Heart left ventricle (tissue), 16 donors: Measurements from ENCODE around the gene FMO5. TPM values are rescaled to one million over a fixed set of nuclear protein-coding genes. Genes with fewer than 3 reads are reported as not detected.
"Not testable (repeated sequence)": the region's sequence is repeated elsewhere in the genome, so short reads cannot be mapped to it uniquely, and the experiment has no call there.

ENCODE experiments used
- ATAC-seq, 4 donors: fragments of 200-7000 bp; cut with Tn5 transposase; one replicate each; pipeline ENCODE4 v1.9.1; 2020 to 2022; ENCODE audit warnings: moderate library complexity in 4 of 4, mild to moderate bottlenecking in 3 of 4, moderate number of reproducible peaks in 1 of 4
- DNase-seq, 5 donors: peaks; one replicate each; pipeline ENCODE4 v3.0.0-alpha.2; 2020
- H3K27ac ChIP-seq, 12 donors: fragments of 200-600 bp; sonication (generic) in 4 of 12; one replicate each; pipeline versions ENCODE4 v1.5.0 to v1.8.0; 2016 to 2022; ENCODE audit warnings: mild to moderate bottlenecking in 2 of 12
- H3K27me3 ChIP-seq, 9 donors: fragments of 200-600 bp; sonication (generic) in 2 of 9; one replicate each; pipeline versions ENCODE4 v1.5.1 to v1.8.0; 2016 to 2022; ENCODE audit warnings: mild to moderate bottlenecking in 3 of 9
- H3K36me3 ChIP-seq, 9 donors: fragments of 200-600 bp; sonication (generic) in 2 of 9; one replicate each; pipeline versions ENCODE4 v1.5.0 to v1.8.0; 2018 to 2022; ENCODE audit warnings: mild to moderate bottlenecking in 2 of 9
- H3K4me1 ChIP-seq, 12 donors: fragments of 200-600 bp; sonication (generic) in 4 of 12; one replicate each; pipeline versions ENCODE4 v1.5.0 to v1.8.0; 2016 to 2022; ENCODE audit warnings: mild to moderate bottlenecking in 3 of 12
- H3K4me3 ChIP-seq, 12 donors: fragments of 200-600 bp; sonication (generic) in 4 of 12; one replicate each; pipeline versions ENCODE4 v1.5.0 to v1.8.0; 2017 to 2022; ENCODE audit warnings: mild to moderate bottlenecking in 9 of 12, moderate library complexity in 4 of 12
- H3K9me3 ChIP-seq, 12 donors: fragments of 200-600 bp; sonication (generic) in 4 of 12; one replicate each; pipeline versions ENCODE4 v1.5.0 to v1.8.0; 2016 to 2022; ENCODE audit warnings: mild to moderate bottlenecking in 1 of 12
- POLR2A ChIP-seq, 2 donors: fragments of 450-650 bp; IDR thresholded peaks; one replicate each; pipeline ENCODE4 v1.6.1; 2017; ENCODE audit warnings: antibody characterized with exemption in 2 of 2, mild to moderate bottlenecking in 2 of 2, moderate library complexity in 2 of 2
- WGBS, 4 donors: extraction: QIAGEN DNeasy Blood & Tissue Kit in 2 of 4; methylation state at CpG; one replicate each; pipeline versions ENCODE4 v1.1.5 to v1.1.7; 2013 to 2018; 5-methylcytosine and 5-hydroxymethylcytosine counted together
- intact Hi-C, 10 donors: fragments of 100-400 bp; cut with DNase I; formaldehyde crosslinking; loops; one replicate each; pipeline versions ENCODE4 v1.11.1 to v1.14.2; 2022
- polyA plus RNA-seq, 2 donors: library from polyadenylated mRNA; stranded (reverse); fragments of 200-250 nt; gene quantifications; one replicate each; pipeline ENCODE4 v1.2.3, GENCODE V29; 2013
- total RNA-seq, 9 donors: library from RNA; depleted of rRNA in 2 of 9; stranded (reverse); fragments of >200 nt in 2 of 9; fragmentation: NEBNext Ultra II Directional in 3 of 9; extraction: Animal tissue kit (Norgen Biotek cat#: 25700) in 3 of 9; gene quantifications; one replicate each; pipeline versions ENCODE4 v1.1.0 to v1.2.4, GENCODE V29; 2016 to 2023
- TF ChIP-seq, protein P1 (sequence below), 12 donors: fragments of 200-600 bp; sonication (generic) in 4 of 12; IDR thresholded peaks; one replicate each; pipeline versions ENCODE4 v1.5.0 to v1.8.0; 2018 to 2022; ENCODE audit warnings: antibody characterized with exemption in 12 of 12, mild to moderate bottlenecking in 5 of 12
- donor health status: ischemic (EF 13 %, LVEDD 7.1; RV severe dilation, severe dysfunction).
- donor health status: healthy with polysubstance abuse.
- donor health status: DM: no; HTN: yes; CAD: no.
- donor health status: DM: no; HTN: no; CAD: no.
- donor health status: ischemic (EF 25% LVEDD 6.9; RV normal size, moderate dysfunction).
- donor health status: ischemic (EF 25% LVEDD 5.7; RV mildly dilated, moderate dysfunction).
- donor health status: healthy.
- donor health status: DM: yes; HTN: yes; CAD: no.
- donor health status: ischemic (EF 35%, LVEDD 5.7; RV mildly dilated, moderate dysfunction).
- donor health status: nonischemic (EF 11% LVEDD 7.7; RV severe dilation, severe dysfunction).
- donor health status: DM: yes; HTN: yes; CAD: no.
- donor health status: PGD.
- donor health status: ischemic (EF 29% LVEDD 5.4; RV normal size, mild dysfunction).
- donor health status: nonischemic (EF 23%, LVEDD 6.1; RV moderate dilation, normal function).

FMO5 gene
- total and polyA plus RNA-seq, 11 donors = 0.71 to 17.0 (median 1.2) TPM

DNA sequence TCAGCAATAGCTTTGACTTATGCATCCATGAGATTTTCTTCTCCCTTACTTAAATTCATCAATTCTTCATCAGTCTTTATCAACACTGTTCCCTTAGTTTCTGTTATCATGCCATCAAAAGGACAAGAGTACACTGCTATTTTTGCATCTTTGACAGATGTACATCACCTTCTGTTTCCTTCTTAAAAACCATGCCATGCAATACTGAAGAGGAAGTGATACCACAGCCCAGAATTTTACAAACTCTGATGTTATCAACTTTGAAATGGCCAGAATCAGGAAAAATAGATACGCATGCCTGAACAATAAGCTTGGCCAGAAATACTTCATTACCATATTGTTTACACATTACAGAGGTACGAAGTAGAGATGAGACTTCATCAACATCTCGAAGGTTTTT lies 21.1 kb downstream of the FMO5 start:
- no peak overlapping the region for H3K27ac ChIP-seq
- H3K4me1 ChIP-seq = no peaks in the 10 kb centered on the region
- H3K4me3 ChIP-seq = no peak overlapping the region
- no peaks in the 10 kb centered on the region for H3K9me3 ChIP-seq
- no peak for ATAC-seq
- WGBS, 4 donors = 88 to 94% (median 90%) methylated on average over 3 of the region's 3 CpGs
- no peak for DNase-seq
- no peak for TF ChIP-seq POLR2A (IDR thresholded peaks at IDR 0.05)
- TF ChIP-seq, protein P1, sequence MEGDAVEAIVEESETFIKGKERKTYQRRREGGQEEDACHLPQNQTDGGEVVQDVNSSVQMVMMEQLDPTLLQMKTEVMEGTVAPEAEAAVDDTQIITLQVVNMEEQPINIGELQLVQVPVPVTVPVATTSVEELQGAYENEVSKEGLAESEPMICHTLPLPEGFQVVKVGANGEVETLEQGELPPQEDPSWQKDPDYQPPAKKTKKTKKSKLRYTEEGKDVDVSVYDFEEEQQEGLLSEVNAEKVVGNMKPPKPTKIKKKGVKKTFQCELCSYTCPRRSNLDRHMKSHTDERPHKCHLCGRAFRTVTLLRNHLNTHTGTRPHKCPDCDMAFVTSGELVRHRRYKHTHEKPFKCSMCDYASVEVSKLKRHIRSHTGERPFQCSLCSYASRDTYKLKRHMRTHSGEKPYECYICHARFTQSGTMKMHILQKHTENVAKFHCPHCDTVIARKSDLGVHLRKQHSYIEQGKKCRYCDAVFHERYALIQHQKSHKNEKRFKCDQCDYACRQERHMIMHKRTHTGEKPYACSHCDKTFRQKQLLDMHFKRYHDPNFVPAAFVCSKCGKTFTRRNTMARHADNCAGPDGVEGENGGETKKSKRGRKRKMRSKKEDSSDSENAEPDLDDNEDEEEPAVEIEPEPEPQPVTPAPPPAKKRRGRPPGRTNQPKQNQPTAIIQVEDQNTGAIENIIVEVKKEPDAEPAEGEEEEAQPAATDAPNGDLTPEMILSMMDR (IDR thresholded peaks at IDR 0.05) = no peak
- no peaks in the 10 kb centered on the region for H3K27me3 ChIP-seq
- peaks cover 0 to 21% (median 0%) of the 10 kb centered on the region in 9 donors for H3K36me3 ChIP-seq
- intact Hi-C loops = no loop called here

DNA sequence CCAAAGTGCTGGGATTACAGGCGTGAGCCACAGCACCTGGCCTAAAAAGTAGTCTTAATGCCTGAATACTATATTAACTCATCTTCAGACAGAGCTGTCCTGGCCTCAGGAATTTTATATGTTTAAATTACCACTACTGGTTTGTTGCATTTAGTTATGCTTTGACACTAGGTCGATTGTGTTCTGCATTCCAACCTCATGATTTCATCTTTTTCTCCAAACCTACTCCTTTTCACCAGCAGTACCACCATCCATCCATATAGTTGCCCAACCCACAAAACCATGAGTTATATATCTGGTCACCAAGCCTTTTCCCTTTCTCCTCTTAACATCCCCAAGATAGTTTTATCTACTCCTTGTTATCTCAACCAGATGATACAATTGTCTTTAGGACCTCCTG lies 22.6 kb downstream of the FMO5 start:
- intact Hi-C loops = no loop called here
- Histone ChIP-seq H3K4me3 (no peak overlapping the region), H3K9me3 (no peaks in the 10 kb centered on the region), H3K4me1 (no peaks in the 10 kb centered on the region), H3K27ac (no peak overlapping the region), H3K36me3 (peaks cover 0 to 13% (median 0%) of the 10 kb centered on the region in 9 donors), H3K27me3 (no peaks in the 10 kb centered on the region)
- no peak for DNase-seq
- no peak for ATAC-seq
- 68 to 75% (median 74%) methylated on average over 2 of the region's 2 CpGs for WGBS, 4 donors
- no peak for TF ChIP-seq POLR2A (IDR thresholded peaks at IDR 0.05)
- TF ChIP-seq, protein P1 (IDR thresholded peaks at IDR 0.05) = no peak

DNA sequence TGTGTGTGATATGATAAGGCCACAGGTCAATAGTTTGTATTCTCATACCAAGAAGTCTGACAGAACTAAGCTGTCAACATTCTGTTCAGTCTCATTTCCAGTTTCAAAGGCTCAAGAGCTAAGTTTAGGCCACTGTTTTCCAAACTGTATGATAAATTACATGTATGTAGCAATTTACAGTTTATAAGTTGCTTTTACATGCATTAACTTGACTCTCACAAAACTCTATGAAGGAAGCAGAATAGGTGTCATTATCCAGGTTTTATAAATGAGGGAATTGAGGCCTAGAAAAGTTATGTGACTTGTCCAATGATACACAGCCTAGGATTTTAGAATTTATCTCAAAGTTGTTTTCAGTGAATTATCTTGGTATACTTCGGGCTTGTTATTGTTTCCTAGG lies 23.4 kb downstream of the FMO5 start:
- TF ChIP-seq, protein P1 (IDR thresholded peaks at IDR 0.05) = no peak
- TF ChIP-seq POLR2A (IDR thresholded peaks at IDR 0.05) = no peak
- peaks cover 0 to 12% (median 0%) of the 10 kb centered on the region in 9 donors for H3K36me3 ChIP-seq
- WGBS, 4 donors = 93 to 100% (median 97%) methylated on average over 1 of the region's 1 CpG
- no peak overlapping the region for H3K27ac ChIP-seq
- no peaks in the 10 kb centered on the region for H3K4me1 ChIP-seq
- H3K4me3 ChIP-seq = no peak overlapping the region
- no peaks in the 10 kb centered on the region for H3K9me3 ChIP-seq
- ATAC-seq (no peak), DNase-seq (no peak)
- intact Hi-C loops = no loop called here
- no peaks in the 10 kb centered on the region for H3K27me3 ChIP-seq

DNA sequence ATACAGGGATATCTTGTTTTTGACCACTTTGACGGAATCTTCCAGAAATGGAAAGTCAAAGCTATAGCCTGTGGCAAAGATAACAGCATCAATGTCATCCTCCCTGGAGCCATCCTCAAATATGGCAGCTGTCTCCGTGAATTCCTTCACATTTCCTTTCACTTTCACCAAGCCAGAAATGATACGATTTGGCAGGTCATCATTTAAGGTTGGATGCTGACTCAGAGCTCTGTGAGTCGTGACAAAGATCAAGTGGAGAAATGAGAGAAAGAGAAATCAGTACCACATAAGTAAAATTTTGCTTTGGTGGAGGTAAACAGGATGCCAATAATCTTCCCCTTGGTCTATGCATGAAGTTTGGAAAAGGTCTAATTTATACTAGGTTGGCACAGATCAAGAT lies 23.9 kb downstream of the FMO5 start:
- Histone ChIP-seq H3K27me3 (no peaks in the 10 kb centered on the region), H3K9me3 (no peaks in the 10 kb centered on the region), H3K36me3 (peaks cover 0 to 12% (median 0%) of the 10 kb centered on the region in 9 donors), H3K4me1 (no peaks in the 10 kb centered on the region), H3K27ac (no peak overlapping the region), H3K4me3 (no peak overlapping the region)
- WGBS, 4 donors = 83 to 90% (median 88%) methylated on average over 4 of the region's 4 CpGs
- TF ChIP-seq POLR2A (IDR thresholded peaks at IDR 0.05) = no peak
- TF ChIP-seq, protein P1 (IDR thresholded peaks at IDR 0.05) = no peak
- intact Hi-C loops = no loop called here
- DNase-seq (no peak), ATAC-seq (no peak)

DNA sequence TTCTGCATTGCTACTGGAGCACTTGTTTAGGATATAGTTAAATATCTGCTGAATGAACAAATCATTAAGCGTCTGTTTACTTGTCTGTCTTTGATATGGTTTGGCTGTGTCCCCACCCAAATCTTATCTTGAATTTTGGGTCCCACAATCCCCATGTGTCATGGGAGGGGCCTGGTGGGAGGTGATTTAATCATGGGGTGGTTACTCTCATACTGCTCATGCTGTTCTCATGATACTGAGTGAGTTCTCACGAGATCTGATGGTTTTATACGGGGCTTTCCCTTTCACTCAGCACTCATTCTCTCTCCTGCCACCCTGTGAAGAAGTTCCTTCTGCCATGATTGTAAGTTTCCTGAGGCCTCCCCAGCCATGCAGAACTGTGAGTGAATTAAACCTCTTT lies 27.8 kb downstream of the FMO5 start:
- H3K9me3 ChIP-seq, H3K27ac ChIP-seq, DNase-seq, H3K27me3 ChIP-seq, H3K36me3 ChIP-seq, H3K4me3 ChIP-seq, H3K4me1 ChIP-seq, intact Hi-C loops, ATAC-seq: not testable (repeated sequence)
- 61 to 86% (median 82%) methylated on average over 3 of the region's 3 CpGs for WGBS, 4 donors
